ENCODE results near the gene PERCC1. TPM values are rescaled to one million over a fixed set of nuclear protein-coding genes. Genes with fewer than 3 reads are reported as not detected.
"Not testable (repeated sequence)": the region's sequence is repeated elsewhere in the genome, so short reads cannot be mapped to it uniquely, and the experiment has no call there.

Gene PERCC1
- total RNA-seq, 2 experiments from 2014 or later: 0.31 TPM; not detected in 1

DNA sequence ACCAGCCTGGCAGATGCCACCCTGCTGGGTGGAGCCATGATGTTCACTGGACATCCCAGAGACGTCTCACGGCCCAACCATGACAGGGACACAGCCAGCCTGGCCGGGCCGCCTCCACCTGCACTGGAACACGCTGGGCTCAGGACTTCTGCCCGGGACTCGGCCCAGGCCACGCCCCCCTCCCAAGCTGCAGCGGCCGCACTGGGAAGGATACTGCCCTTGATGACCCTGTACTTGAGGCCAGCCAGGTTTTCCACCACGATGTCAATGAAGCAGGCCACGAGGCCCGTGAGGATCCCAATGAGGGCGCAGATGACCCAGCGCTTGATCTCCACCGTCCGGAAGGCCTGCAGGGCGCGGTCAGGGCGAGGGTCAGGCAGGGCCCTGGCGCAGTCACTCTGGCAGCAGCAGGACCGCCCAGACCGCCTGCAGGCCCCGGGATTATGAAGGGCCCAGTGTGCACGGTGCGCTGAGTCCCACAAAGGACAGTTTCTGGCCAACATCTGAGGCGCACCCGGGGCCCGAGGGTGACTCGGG lies 29.8 kb downstream of the PERCC1 start:
- H3K4me3 Mint-ChIP-seq: no peak overlapping the region
- CTCF ChIA-PET: no interaction called here
- no peak for DNase-seq
- H3K27ac Mint-ChIP-seq: no peak overlapping the region
- no peaks in the 10 kb centered on the region for H3K27me3 Mint-ChIP-seq (ENCODE audit: low read depth)
- H3K36me3 Mint-ChIP-seq (ENCODE audit: low read depth): peaks cover 4% of the 10 kb centered on the region
- H3K9me3 Mint-ChIP-seq: no peaks in the 10 kb centered on the region
- intact Hi-C loops (cut with micrococcal nuclease): no loop called here
- peaks cover 6% of the 10 kb centered on the region for H3K4me1 Mint-ChIP-seq (ENCODE audit: low read depth)

DNA sequence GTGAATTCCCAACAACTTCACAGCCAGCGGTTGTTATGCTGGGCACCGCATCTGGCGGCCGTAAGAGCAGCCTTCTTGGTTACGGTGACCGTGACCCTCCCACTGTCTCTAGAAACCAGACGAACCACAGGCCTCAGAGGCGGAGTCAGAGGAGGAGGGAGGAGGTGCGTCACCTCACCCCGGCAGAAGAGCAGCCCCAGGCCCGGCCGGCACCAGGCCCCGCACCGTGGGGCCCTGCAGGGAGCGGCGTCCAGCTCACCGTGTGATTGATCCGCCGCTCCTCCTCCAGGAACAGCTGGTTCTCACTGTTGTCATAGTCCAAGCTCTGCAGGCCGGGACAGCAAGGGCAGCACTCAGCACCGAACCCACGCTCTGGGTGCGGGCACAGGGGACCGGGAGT lies 30.3 kb downstream of the PERCC1 start:
- Mint-ChIP-seq H3K4me3 (no peak overlapping the region), H3K27ac (no peak overlapping the region), H3K27me3 (ENCODE audit: low read depth) (no peaks in the 10 kb centered on the region), H3K36me3 (ENCODE audit: low read depth) (peaks cover 4% of the 10 kb centered on the region), H3K4me1 (ENCODE audit: low read depth) (peaks cover 6% of the 10 kb centered on the region), H3K9me3 (no peaks in the 10 kb centered on the region)
- CTCF ChIA-PET: no interaction called here
- intact Hi-C loops (cut with micrococcal nuclease): no loop called here
- DNase-seq: no peak

DNA sequence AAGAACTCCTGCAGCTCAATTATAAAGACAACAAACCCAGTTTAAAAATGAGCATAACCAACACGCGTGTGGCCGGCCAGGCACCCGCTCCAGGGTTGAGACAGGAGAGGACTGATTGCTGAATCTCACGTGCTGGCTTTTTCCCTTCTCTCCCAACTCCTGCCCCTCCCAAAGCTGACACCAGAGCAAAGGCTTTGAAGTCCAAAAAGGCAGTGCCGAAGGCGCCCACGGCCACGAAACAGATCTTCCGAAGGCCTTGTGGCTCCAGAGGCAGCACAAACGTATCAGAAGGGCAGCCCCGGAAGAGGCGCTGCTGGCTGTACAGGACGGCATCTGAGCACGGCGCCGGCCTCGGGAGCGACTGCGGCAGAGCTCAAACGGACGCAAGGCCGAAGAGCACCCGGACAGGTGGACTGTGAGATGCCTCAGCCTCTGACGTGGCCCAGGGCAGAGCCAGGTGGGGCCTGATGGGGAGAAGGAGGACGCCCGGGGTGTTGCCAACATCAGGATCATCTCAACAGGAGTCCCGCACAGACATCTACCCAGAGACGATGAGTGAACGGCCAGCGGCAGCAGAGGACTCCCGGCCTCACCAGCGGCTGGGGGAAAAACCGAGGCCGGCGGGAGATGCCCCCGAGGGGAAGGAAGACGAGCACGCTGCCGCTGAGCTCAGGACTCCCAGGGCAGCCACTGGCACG lies 33.5 kb downstream of the PERCC1 start:
- intact Hi-C loops (cut with micrococcal nuclease): no loop called here
- Mint-ChIP-seq H3K27ac (no peak overlapping the region), H3K36me3 (ENCODE audit: low read depth) (peaks cover 4% of the 10 kb centered on the region), H3K9me3 (no peaks in the 10 kb centered on the region), H3K27me3 (ENCODE audit: low read depth) (no peaks in the 10 kb centered on the region), H3K4me1 (ENCODE audit: low read depth) (peaks cover 2% of the 10 kb centered on the region), H3K4me3 (no peak overlapping the region)
- CTCF ChIA-PET: no interaction called here
- no peak for DNase-seq

DNA sequence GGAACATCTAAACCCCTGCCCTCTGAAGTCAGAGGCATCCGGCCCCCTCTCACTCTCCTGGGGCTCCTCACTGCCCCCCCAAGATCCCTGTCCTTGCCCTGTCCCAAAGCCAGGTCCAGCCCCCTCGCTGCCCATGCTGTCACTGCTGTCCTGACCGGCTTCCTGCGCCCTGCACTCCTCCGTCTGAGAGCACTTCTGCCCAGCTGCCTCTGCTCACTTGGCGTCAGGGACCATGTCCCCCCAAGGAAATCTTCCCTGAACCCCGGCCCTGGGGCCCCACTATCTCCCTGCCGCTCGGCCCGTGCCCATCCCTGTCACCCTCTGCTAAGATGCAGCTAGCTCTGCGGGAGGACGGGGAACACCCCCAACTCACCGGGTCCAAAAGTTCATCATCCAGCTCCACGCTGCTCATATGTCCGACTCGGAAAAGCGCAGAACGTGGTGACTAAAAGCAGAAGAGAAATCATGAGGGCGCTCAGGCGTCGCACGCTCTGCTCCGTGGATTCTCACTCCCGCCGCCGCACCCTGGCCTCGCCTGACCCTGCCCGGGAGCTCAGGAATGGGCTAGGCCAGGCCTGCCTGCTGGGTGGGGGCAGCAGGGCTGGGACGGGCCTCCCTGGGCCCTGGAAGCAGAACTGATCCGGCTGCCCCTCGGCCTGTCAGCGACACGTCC lies 34.2 kb downstream of the PERCC1 start:
- no peak overlapping the region for H3K27ac Mint-ChIP-seq
- CTCF ChIA-PET: no interaction called here
- no peaks in the 10 kb centered on the region for H3K27me3 Mint-ChIP-seq (ENCODE audit: low read depth)
- peaks cover 2% of the 10 kb centered on the region for H3K36me3 Mint-ChIP-seq (ENCODE audit: low read depth)
- intact Hi-C loops (cut with micrococcal nuclease): no loop called here
- H3K4me3 Mint-ChIP-seq: no peak overlapping the region
- H3K9me3 Mint-ChIP-seq: no peaks in the 10 kb centered on the region
- H3K4me1 Mint-ChIP-seq (ENCODE audit: low read depth): peaks cover 6% of the 10 kb centered on the region
- no peak for DNase-seq

DNA sequence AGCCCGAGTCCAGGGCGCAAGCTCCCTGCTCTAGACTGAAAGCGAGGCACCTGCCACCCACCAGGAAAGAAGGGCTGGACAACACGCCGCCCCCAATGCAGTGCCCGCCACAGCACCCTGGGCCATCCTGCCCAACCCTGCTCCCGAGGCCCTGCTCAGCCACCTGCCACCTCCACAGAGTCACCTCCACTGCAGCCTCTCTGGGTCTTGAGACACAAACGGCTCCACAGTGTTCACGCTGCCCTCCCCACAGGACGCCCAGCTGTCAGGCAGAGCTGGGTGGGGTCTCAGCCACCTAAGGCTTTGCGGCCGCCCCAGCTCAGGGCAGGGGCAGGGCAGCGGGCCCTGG lies 34.7 kb downstream of the PERCC1 start:
- H3K27me3 Mint-ChIP-seq (ENCODE audit: low read depth): no peaks in the 10 kb centered on the region
- peaks cover 2% of the 10 kb centered on the region for H3K36me3 Mint-ChIP-seq (ENCODE audit: low read depth)
- no peak overlapping the region for H3K27ac Mint-ChIP-seq
- peaks cover 9% of the 10 kb centered on the region for H3K4me1 Mint-ChIP-seq (ENCODE audit: low read depth)
- CTCF ChIA-PET: no interaction called here
- DNase-seq: no peak
- no peaks in the 10 kb centered on the region for H3K9me3 Mint-ChIP-seq
- intact Hi-C loops (cut with micrococcal nuclease): no loop called here
- no peak overlapping the region for H3K4me3 Mint-ChIP-seq

DNA sequence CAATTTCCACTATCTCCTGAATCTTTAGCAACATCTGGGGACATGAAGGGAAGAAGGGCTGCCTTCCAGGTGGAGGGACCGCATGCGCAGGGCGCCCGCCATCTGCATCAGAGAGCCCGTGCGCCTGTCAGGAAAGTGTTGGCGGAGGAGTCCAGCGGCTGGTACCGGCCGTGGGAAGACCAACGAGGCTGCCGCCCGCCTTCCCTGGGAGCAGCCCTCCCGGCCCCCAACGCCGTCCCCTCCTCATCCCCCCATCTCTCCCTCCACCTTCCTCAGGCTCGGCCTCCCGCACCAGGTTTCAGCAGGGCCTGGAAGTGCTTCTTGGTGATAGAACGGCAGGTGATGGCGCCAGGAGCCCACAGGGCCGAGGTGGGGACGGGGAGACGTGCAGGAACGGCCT lies 35.2 kb downstream of the PERCC1 start:
- intact Hi-C loops (cut with micrococcal nuclease): no loop called here
- Mint-ChIP-seq H3K36me3 (ENCODE audit: low read depth) (peaks cover 2% of the 10 kb centered on the region), H3K4me1 (ENCODE audit: low read depth) (peaks cover 13% of the 10 kb centered on the region), H3K27me3 (ENCODE audit: low read depth) (no peaks in the 10 kb centered on the region), H3K27ac (no peak overlapping the region), H3K9me3 (no peaks in the 10 kb centered on the region), H3K4me3 (no peak overlapping the region)
- CTCF ChIA-PET: no interaction called here
- no peak for DNase-seq

DNA sequence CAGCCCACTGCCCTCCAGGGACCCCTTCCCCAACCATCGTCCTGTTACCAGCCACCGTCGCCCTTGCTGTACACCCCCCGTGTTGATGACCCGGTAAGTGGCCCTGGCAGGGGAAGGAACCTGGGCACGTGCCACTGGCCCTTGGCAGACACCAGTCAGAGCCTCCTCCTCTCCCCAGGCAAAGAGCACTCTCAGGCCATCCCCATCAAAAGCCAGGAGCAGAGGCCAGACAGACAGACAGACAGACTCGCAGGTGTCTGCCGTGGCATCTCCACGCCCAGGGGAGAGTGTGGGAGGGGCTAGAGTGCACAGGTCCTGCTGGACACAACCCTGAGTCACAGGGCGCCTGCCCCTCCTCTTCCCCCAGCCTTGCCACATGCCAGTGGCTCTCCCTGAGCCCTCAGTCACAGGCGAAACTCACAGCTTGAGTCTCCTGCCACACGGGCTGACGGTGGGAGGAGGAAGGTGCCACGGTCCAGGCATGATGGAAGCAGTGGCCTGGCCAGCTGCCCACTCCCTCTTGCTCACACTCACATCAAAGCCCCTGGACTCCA lies 36.2 kb downstream of the PERCC1 start:
- H3K27ac Mint-ChIP-seq: no peak overlapping the region
- H3K4me1 Mint-ChIP-seq (ENCODE audit: low read depth): peaks cover 20% of the 10 kb centered on the region
- DNase-seq: no peak
- H3K9me3 Mint-ChIP-seq: no peaks in the 10 kb centered on the region
- peaks cover under 1% of the 10 kb centered on the region for H3K36me3 Mint-ChIP-seq (ENCODE audit: low read depth)
- no peaks in the 10 kb centered on the region for H3K27me3 Mint-ChIP-seq (ENCODE audit: low read depth)
- intact Hi-C loops (cut with micrococcal nuclease): no loop called here
- CTCF ChIA-PET: no interaction called here
- no peak overlapping the region for H3K4me3 Mint-ChIP-seq

DNA sequence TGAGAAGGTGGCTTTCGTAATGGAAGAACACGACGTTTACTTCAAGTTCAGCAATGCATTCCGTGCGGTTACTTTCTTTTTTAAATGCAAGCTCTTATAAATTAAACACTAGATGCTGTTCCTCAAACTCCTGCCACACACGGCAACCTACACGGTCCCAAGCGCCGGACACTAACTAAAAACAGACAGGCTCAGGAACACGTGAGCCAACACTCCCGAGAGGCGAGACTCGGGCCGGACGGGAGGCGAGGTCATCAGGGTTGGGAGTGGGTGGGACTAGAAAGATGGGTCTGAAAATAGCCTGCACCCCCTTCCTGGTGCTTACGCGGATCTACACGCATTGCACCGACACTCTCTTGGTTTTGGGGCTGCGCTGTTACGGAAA lies 37.5 kb downstream of the PERCC1 start:
- Mint-ChIP-seq H3K9me3 (no peaks in the 10 kb centered on the region), H3K4me3 (no peak overlapping the region), H3K36me3 (ENCODE audit: low read depth) (no peaks in the 10 kb centered on the region), H3K27me3 (ENCODE audit: low read depth) (no peaks in the 10 kb centered on the region), H3K4me1 (ENCODE audit: low read depth) (peaks cover 29% of the 10 kb centered on the region), H3K27ac (no peak overlapping the region)
- DNase-seq: no peak
- intact Hi-C loops (cut with micrococcal nuclease): no loop called here
- CTCF ChIA-PET: no interaction called here

DNA sequence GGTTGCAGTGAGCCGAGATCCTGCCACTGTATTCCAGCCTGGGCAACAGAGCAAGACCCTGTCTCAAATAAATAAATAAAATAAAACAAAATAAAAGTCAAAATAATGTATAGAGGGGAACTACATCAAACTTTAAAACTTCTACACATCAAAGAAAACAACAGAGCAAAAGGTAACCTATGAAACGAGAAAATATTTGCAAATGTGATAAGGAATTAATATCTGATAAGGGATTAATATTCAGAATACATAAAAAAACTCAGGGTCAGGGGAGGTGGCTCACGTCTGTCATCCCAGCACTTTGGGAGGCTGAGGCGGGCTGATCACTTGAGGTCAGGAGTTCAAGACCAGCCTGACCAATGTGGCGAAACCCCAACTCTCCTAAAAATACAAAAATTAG lies 38.3 kb downstream of the PERCC1 start:
- H3K27me3 Mint-ChIP-seq (ENCODE audit: low read depth); H3K9me3 Mint-ChIP-seq; CTCF ChIA-PET; H3K27ac Mint-ChIP-seq; H3K4me3 Mint-ChIP-seq; H3K36me3 Mint-ChIP-seq (ENCODE audit: low read depth); intact Hi-C loops (cut with micrococcal nuclease); DNase-seq: not testable (repeated sequence)
- H3K4me1 Mint-ChIP-seq (ENCODE audit: low read depth): peaks cover 33% of the 10 kb centered on the region

DNA sequence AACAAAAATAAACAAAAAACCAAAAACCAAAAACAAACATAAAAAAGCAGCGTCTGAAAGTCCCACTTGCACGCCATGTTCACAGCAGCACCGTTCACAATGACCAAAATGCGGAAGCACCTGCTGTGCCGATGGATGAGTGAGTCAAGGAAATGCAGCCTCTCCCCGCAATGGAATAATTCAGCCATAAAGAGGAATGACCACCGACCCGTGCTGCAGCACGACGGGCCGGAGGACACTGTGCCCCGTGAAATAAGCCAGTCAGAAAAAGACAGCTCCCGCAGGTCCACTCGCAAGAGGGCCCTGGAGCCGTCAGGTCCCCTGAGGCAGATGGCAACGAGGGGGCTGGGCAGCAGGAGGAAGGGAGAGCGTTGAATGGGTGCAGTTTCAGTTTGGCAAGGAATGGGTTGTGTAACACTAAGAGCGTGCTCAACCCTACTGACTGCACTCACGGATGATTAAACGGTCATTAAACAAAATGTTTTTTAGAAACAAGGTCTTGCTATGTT lies 38.9 kb downstream of the PERCC1 start:
- DNase-seq: no peak
- Mint-ChIP-seq H3K9me3 (no peaks in the 10 kb centered on the region), H3K36me3 (ENCODE audit: low read depth) (no peaks in the 10 kb centered on the region), H3K4me1 (ENCODE audit: low read depth) (peaks cover 34% of the 10 kb centered on the region), H3K27ac (no peak overlapping the region), H3K4me3 (no peak overlapping the region), H3K27me3 (ENCODE audit: low read depth) (no peaks in the 10 kb centered on the region)
- CTCF ChIA-PET: no interaction called here
- intact Hi-C loops (cut with micrococcal nuclease): no loop called here

DNA sequence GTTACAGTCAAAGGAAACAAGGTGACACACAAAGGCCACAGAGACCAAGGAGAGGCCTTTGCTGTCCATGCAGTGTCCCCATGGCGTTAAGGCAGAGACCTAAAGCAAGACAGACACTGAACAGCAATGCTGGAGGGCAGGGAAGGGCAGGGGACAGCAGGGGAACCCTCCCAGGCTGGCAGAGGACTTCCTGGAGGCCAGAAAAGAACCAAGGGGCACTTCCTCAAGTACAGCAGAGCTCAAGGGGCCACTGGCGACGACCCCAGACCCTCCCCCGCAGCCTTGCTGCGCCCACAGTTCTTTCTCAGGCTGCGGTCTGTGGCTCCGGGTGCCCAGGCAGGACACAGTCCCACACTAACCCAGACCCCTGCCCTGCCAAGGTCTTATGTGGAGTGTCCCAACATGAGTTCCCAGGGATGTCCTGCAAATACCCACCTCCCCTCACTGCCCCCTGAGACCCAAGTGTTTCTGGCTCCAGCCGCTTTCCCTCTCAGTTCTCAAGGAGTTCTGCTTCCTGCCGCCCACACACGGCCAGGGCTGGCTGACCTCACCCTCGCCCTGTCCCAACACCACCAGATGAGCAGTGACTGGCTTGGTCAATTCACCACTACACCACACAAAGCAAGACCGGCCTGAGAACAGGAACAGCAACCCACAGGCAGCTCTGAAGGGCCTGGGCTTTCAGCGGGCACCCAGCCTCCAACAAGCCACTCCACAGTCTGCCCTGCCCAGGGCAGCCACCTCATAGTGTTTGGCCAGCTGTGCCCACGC lies 39.8 kb downstream of the PERCC1 start:
- Mint-ChIP-seq H3K4me3 (no peak overlapping the region), H3K9me3 (no peaks in the 10 kb centered on the region), H3K4me1 (ENCODE audit: low read depth) (peaks cover 37% of the 10 kb centered on the region), H3K27me3 (ENCODE audit: low read depth) (no peaks in the 10 kb centered on the region), H3K27ac (no peak overlapping the region), H3K36me3 (ENCODE audit: low read depth) (peaks cover 1% of the 10 kb centered on the region)
- intact Hi-C loops (cut with micrococcal nuclease): no loop called here
- CTCF ChIA-PET: no interaction called here
- DNase-seq: no peak

DNA sequence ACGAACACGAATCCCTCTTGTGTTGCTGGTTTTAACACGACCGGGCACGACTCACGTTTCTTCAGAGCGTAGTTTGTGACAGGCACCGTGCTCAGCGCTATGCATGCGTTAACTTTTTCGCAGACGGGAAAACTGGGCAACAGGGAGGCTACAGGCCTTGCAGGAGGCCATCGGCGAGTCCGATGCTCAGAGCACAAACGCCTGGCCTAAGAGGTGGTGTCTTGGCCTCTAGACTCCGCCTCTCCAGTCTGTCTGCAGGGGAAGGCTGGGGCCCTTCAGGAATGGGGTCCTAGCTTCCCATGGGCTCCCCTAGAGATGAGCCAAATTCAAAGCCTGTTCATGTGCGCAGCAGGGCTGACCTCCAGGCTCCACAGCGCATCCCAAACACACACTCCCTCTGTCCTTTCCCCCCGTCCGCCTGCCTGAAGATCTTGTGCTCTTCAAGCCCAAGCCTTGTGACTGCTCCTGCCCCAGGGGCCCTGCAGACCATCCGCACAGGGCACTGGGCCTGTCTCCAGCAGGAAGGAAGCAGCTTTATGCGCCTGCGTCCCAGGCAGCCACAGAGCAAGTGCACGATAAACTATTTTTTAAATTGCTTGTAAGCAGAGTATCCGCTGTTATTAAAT lies 40.8 kb downstream of the PERCC1 start:
- H3K27me3 Mint-ChIP-seq (ENCODE audit: low read depth): no peaks in the 10 kb centered on the region
- H3K4me3 Mint-ChIP-seq: no peak overlapping the region
- CTCF ChIA-PET: no interaction called here
- no peak for DNase-seq
- no peaks in the 10 kb centered on the region for H3K9me3 Mint-ChIP-seq
- H3K36me3 Mint-ChIP-seq (ENCODE audit: low read depth): peaks cover 1% of the 10 kb centered on the region
- intact Hi-C loops (cut with micrococcal nuclease): no loop called here
- H3K27ac Mint-ChIP-seq: no peak overlapping the region
- peaks cover 40% of the 10 kb centered on the region for H3K4me1 Mint-ChIP-seq (ENCODE audit: low read depth)

Measured in activated naive CD4-positive, alpha-beta T cell treated with anti-CD3 and anti-CD28 coated beads for 36 hours (primary cell).